G401.6 (cell line): ENCODE results near the gene MANF.

Experiments used
- FAIRE-seq: peaks from 2 replicates; lab custom pipeline; 2012; peaks lifted over from hg19 to GRCh38; lab: Jason Lieb, UNC

MANF gene

GRCh38 chr3:51436998-51437639, 52.0 kb downstream of the MANF start:
- no peak for FAIRE-seq
